CD1c-positive myeloid dendritic cell (primary cell): ENCODE results near the gene MAK.
"Not testable (repeated sequence)": the region's sequence is repeated elsewhere in the genome, so short reads cannot be mapped to it uniquely, and the experiment has no call there.

Experiments used
- DNase-seq: peaks from one replicate; pipeline ENCODE4 v3.0.0-alpha.2; 2016; ENCODE audit errors: extremely low spot score

The MAK gene

DNA sequence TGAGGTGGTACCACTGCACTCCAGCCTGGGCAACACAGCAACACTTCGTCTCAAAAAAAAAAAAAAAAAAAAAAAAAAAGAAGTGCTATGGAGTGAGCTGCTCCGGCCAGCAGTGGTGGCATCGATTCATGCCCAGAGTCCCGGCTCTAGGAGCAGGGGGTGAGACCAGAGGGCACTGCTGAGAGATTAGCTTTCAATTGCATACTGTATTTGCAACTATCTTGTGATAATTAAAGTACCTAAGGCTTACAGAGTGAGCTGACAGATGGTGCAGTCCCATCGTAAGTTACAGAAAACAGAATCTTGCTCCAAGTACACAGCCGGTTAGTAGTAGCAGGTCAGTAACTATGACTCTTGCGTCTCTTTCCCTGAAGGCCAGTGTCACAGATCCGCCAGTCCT is 59.3 kb downstream of the MAK start:
- no peak for DNase-seq

DNA sequence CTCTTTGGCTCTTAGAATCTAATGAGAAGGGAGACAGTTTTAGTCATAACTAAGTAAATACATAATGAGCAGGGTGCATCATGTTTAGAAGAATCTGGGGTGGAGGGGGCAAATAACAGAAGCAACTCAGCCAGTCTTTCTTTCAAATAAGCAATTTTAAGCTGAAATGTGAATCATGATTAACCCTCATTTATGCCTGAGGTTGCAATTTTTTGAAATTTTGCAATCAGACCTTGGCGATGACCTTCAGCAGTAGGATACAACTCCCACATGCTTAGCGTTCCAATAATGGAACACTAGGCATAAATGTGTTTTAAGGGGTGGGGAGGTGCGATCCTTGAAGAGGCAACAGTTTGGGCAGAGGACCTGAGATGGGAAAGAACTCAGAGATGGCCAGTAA is 60.1 kb downstream of the MAK start:
- DNase-seq = no peak

DNA sequence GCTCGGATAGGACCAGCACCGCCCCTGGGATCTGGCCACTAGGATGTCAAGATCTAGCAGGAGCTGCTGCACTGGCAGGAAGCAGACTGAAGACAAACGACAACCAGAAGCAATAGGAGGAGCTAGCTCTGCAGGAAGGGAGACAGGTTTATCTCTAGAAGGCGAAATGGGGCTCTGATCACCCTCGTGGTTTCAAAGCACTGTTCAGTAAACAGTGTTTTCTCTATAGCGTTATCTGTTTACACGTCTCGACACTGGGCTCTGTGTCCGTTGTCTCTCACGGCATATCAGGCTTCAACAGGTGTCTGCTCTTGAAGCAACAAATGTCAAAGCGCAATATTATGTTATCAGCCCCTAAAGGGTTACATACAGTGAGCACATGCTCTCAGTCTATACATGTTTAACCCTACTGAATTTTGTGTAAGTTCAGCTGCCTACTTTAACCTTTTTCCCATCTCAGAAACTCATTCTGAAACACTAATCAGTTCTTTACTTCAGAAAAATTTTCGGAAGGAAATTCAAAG is 66.9 kb downstream of the MAK start:
- no peak for DNase-seq

DNA sequence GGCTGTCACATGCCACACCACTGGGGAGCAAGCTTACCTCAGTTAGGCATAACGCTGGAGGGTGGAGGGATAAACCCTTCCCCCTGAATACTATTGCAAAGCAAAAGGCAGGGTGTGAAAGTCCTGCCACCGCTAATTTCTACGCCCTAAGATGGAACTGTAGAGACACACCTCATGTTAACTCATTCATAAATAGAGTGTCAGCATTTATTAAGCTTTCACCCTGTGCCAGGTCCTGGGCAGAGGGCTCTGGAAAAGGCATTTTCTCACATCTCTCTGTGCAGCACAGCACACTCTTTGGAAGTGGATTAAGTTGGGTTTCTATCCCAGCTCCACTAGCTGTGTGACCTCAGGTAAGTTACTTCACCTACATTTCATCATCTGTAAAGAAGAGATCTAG is 68.9 kb downstream of the MAK start:
- no peak for DNase-seq

DNA sequence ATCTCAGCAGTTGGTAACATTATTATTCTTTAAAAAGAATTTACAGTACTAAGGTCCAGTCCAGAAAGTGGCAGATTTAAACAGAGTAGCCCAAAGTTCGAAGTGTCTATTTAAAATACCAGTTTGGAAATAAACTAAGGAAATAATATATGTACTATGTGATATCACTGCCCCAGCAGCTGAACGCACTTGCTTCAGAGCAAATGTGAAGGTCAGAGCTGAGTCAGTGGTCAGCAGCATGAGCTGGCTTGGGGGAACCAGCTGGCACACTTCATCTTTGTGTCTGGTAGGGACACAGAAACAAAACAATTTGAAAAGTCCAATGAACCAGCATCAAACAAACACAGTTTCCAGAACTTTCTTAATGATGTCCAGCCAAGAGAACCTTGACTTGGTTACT is 75.3 kb downstream of the MAK start:
- DNase-seq = no peak

DNA sequence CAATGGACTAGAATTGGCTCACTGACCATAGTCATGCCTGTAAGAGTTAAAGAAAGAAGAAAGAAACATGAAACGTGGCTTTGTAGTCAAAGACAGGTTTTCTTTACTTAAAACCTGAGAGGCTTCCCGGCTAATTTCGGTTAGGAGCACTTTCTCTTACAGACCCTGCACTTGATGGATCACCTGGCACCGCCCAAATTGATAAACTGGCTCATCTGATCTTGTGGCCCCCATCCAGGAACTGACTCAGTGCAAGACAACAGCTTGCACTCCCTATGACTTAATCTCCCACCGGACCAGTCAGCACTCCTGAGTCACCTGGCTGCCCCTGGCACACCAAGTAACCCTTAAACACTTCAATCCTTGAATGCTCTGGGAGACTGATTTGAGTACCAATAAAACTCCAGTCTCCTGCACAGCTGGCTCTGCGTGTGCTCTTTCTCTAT is 78.4 kb downstream of the MAK start:
- no peak for DNase-seq

DNA sequence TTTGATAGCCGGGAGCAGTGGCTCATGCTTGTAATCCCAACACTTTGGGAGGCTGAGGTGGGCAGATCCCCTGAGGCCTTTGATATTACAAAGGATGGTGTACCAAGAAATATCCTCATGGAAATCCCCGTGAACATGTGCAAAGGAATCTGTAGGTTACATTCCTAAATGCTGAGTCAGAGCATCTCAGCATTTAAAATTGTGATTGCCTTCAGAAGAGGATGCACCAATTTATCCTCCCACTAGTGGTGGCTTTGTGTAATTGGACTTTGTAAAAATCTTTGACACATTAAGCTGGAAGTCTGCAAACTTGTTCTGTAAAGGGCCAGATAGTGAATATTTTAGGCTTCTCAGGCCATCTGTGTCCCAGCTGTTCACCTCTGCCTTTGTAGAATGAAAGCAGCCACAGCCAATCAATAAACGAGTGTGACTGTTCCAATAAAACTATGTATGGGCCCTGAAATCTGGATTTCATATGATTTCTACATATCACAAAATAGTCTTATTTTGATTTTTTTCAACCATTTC is 79.0 kb downstream of the MAK start:
- peak; percentile 57 for DNase-seq

DNA sequence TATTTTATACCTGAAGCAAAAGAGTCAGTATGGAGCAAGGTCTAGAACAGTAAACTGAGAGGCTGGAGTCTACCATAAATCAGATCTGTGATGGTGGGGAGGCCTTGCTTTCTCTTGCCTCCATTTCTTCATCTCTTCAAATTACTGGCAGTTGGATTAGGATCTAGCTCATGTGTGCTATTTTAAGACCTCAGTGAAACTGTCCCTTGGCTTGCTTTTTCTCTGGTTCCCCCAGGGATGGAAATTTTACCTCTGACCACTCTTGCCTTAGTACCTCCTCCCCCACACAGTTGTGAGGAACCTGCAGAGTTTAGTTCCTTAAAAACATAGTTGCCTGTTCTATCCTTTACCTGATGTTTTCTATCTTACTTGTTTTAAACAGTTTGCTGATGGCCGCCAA is 82.3 kb downstream of the MAK start:
- DNase-seq = no peak

DNA sequence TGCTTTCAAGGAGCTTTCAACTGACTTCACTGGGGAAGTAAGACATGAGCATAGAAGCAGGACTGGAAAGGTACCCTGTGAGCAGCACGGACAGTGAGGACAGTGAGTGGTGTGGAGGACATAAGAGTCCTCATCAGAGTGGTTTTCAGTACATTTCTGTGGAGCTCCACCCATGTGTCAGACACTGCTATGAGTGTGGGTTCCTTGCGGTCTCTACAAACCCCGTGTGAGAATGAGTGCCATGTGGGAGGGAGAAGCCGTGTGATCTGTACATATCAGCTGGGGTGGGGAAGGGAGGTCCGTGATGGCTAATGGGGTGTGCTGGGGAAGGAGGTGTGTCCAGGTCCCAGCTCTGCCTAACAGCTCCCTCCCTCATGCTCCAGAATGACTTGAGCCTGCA is 86.6 kb downstream of the MAK start:
- DNase-seq = not testable (repeated sequence)

DNA sequence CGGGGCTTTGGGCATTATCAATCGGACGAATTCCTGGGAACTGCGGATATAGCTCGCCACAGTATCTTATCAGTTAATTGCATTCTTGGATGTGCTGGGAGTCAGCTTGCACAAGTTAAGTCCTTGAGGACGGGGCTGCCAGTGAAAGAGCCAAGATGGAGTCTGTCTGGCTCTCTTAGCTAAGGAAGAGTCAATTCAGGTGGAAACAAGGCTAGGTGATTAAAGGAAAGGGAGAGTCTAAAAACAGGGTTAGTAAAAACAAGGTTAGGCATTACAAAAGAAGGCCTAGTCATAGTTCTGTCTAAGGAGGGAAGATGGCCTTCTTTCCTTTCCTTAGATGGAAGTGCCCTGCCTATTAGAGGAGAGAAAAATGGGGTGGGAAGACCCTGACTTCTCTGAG is 87.8 kb downstream of the MAK start:
- not testable (repeated sequence) for DNase-seq

DNA sequence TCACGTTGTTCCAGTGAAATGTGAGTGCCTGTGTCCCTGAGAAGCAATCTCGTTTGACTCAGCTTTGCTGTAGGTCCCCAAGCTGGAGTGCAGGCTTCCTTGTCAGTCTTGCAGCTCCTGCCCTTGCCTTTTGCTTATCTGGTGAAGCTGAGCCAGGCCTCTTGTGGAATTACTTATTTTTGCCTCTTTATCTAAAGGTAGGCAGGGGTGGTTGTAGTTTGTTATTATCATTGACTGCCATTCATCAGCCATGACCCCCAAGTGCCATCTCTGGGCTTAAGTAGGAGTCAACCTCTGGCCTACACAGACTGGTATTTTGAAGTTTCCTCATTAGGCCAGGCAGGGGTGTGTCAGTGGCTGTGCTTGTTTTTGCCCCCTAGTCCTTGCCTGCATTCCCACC is 88.6 kb downstream of the MAK start:
- DNase-seq = no peak

DNA sequence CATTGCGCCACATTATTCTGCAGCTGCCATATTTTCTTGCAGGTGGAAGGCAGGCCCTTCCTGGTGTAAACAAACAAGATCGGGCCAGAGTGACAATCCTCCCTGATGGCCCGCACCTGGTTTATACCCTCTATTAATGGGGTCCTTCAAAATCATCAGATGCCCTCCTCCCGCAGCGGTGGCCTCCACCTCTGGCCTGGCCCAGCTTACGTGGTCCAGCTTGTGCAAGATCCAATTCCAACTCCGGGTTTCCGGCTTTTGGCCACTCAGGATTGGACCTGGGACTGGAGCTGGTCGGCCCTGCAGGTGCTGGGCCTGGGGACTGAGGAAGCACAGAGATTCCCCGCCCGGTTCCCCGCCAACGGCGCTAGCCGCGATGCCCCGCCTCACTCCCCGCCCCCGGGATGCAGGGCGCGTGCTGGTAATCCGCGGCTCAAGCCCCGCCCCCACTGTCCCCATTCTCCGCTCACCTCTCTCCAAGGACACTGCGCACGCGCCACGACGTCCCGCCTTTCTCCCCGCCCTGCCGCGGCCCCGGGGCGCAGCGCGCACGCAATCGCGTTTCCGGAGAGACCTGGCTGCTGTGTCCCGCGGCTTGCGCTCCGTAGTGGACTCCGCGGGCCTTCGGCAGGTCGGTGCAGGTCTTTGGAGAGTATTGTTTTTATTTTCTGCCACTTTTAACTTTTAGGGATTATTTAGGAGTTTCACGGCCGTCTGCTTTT is 90.9 kb downstream of the MAK start, which contains the start of gene TMEM14B:
Gene TMEM14B, plus strand, starts transcription at position 555 of the 722 bp plus-strand sequence. CDS start 1,441 bp downstream, outside the sequence.
- DNase-seq = peak; percentile 100

DNA sequence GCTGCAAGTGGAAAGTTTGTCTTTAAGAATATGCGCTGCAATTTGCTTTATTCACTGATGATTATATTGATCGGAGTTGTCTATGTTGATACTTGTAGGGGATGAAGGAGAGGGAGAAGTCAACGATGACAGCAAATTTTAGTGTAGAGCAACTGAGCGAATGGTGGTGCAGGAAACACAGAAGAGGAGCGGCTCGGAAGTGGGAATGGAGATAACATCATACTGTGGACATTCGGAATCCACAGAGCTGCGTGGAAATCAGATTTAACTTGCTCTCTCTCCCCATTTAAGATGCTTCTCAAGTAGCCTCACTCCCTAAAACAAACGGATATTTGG is 91.5 kb downstream of the MAK start:
- no peak for DNase-seq

DNA sequence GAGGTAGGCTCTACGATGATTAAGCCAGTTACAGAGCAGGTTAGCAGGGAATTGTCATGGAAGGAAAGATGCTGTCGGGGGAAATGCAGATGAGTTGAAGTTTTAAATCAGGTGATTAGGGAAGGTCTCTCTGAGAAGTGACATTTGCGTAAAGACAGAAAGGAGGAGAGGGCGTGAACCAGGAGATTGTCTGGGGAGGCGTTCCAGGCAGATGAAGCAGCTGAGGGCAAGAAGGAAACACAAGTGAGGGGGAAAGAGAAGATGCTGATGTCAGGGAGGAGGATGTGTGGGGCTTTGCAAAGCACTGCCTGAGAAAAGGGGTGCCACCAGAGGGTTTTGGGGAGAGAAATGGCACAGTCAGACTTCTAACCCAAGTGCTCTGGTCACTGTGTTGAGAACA is 93.2 kb downstream of the MAK start:
- no peak for DNase-seq

DNA sequence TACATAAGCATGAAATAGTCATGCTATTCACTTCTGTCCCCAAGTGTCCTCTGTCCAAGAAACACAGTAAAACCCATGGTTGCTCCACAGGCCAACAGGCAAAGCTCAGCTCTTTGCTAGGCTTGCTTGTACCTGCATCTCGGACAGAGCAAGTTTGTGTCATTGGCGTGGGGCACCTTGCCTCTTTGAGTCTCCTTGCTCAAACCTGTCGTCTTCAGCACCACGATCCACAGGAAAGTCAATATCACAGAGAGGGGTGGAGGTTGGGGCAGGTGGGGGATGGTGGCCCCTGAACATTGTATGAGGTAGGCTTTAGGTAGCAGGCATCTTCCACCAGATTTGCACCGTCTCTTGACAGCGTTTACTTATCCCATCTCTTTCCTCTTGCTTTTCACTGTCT is 94.8 kb downstream of the MAK start:
- no peak for DNase-seq

DNA sequence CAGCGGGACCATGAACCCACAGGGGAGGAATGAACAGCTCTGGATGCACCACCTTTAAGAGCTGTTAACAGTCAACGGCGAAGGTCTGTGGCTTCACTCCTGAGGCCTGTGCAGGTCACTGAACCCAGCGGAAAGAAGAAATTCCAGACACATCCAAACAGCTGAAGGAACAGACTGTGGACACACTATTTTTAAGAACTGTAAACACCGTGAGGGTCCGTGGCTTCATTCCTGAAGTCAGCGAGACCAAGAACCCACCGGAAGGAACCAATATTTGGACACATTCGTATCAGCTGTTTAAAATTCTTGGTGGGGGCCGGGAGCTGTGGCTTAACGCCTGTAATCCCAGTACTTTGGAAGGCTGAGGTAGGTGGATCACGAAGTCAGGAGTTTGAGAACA is 96.1 kb downstream of the MAK start:
- no peak for DNase-seq

DNA sequence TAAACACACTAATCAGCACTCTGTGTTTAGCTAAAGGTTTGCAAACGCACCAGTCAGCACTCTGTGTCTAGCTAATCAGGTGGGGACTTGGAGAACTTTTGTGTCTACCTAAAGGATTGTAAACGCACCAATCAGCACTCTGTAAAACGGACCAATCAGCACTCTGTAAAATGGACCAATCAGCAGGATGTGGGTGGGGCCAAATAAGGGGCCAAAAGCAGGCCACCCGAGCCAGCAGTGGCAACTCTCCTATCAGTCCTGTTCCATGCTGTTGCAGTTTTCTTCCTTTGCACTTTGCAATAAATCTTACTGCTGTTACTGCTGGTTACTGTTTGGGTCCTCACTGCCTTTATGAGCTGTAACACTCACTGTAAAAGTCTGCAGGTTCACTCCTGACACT is 96.7 kb downstream of the MAK start:
- not testable (repeated sequence) for DNase-seq

DNA sequence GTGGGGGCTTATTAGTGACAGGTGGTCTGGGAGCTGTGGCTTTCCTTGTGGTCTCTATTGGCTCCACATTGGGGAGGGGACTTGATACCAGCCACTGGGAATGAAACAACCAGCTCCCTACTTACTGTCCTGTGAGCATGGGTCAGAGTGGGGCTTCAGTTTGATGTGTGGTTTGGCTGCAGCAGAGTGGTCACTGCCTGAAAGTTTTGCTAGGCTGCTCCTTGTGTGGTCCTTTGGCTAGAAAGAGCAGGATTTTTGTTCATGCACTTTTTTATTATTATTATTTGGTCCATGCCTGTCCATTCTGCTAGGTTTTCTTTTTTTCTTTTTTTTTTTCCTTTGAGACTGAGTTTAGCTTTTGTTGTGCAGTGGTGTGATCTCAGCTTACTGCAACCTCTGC is 98.3 kb downstream of the MAK start:
- no peak for DNase-seq

DNA sequence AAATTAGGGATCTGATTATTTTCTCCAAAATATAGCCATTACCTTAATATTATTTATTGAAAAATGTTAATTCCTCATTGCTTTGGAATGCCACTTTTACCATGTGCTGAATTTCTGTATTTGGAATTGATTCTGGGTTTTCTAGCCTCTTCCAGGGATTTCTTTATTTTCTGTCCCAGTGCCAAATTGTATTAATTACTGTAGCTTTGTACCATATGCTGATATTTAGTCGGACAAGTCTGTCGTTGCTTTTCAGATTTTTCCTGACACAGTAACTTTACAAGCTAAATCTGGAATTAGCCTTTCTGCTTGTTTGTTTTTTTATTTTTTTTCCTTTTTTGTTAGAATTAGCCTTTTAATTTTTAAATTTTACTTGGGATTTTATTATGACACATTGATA is 101.6 kb downstream of the MAK start:
- DNase-seq = no peak

DNA sequence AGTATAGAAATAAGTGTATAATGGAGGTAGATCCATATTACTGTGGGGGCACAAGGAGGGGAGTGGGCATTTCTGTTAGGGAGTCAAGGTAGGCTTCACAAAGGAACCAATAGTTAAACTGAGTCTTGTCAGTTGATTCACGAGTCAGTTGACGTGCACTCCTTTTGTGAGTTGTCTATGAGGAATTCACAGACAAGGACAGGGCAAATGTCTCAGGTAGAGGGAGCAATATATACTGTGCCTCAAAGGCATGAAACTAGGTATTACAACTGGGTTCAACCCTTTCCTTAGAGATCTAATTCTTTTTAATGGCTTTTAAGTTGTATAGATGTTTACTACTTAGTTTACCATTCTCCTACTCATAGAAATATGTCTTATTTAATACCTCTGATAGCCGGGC is 104.5 kb downstream of the MAK start:
- no peak for DNase-seq

DNA sequence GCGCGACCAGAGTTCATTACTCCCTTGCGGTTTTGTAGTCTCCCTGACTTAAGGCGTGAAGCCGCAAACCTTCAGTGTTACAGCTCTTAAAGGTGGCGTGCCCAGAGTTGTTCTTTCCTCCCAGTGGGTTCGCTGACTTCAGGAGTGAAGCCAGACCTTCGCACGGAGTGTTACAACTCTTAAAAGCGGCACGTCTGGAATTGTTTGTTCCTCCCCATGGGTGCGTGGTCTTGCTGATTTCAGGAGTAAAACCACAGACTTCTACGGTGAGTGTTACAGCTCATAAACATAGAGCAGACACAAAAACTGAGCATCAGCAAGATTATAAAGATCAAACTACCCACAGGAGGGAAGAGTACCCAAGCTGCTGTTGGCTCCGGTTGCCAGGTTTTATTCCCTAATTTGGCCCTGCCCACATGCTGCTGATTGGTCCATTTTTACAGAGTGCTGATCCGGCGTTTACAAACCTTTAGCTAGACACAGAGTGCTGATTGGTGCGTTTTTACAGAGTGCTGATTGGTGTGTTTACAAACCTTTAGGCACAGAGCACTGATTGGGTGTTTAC is 105.1 kb downstream of the MAK start:
- no peak for DNase-seq

DNA sequence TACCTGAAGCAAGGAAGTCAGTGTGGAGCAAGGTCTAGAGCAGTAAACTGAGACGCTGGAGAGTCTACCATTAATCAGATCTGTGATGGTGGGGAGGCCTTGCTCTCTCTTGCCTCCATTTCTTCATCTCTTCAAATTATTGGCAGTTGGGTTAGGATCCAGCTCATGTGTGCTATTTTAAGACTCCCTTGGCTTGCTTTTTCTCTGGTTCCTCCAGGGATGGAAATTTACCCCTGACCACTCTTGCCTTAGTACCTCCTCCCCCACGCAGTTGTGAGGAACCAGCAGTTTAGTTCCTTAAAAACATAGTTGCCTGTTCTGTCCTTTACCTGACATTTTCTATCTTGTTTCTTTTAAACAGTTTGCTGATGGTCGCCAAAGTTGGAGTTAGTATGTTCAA is 108.1 kb downstream of the MAK start:
- peak; percentile 49 for DNase-seq

DNA sequence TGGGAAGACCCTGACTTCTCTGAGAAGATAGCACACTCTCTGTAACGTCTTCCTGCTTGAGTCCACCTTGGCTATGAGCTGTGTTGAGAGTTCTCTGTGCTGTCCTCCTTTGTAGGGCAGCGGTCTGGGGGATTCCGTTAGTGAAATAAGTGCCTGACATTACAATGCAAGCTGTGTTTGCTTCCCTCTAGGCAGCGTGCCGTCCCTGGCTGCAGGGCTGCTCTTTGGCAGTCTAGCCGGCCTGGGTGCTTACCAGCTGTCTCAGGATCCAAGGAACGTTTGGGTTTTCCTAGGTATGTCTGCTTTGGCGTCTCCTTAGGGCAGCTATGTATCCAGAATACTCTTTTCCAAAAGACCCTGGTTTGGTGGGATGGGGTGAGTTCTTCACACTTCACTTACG is 112.6 kb downstream of the MAK start:
- DNase-seq = no peak
